ENCODE results near the gene CADM3. TPM values are rescaled to one million over a fixed set of nuclear protein-coding genes. Genes with fewer than 3 reads are reported as not detected.
A peak's percentile ranks its signal among the peaks of the same experiment; 100 is the strongest.

The CADM3 gene
- 0.15 to 0.35 TPM (median 0.22 TPM) in 3 replicates for total RNA-seq
- long read RNA-seq, result 0 reads

- peak; percentile 81 for DNase-seq (ENCODE audit: low spot score)
- H3K9me3 Mint-ChIP-seq (ENCODE audit: low read depth), result no peaks in the 10 kb centered on the region
- no peak for TF ChIP-seq CTCF (IDR thresholded peaks at IDR 0.05)
- H3K27me3 Mint-ChIP-seq (ENCODE audit: low read depth), result peaks cover 65% of the 10 kb centered on the region
- H3K27ac Mint-ChIP-seq (ENCODE audit: unreplicated experiment), result no peak within 1 kb of the TSS
- H3K4me3 Mint-ChIP-seq (ENCODE audit: unreplicated experiment), result peak within 1 kb of the TSS; percentile 38
- no peaks in the 10 kb centered on the region for H3K36me3 Mint-ChIP-seq (ENCODE audit: low read depth)
- H3K4me1 Mint-ChIP-seq (ENCODE audit: low read depth), result peaks cover 5% of the 10 kb centered on the region
Measured at GRCh38 chr1:159171254-159171687, at the start of gene CADM3. TSS of gene CADM3 (plus strand) at chr1:159171615. CDS start at chr1:159171766, 151 bp downstream.

GRCh38 chr1:159122005-159122621, 49.3 kb upstream of the CADM3 start:
- Mint-ChIP-seq H3K27ac (ENCODE audit: unreplicated experiment) (no peak overlapping the region), H3K9me3 (ENCODE audit: low read depth) (no peaks in the 10 kb centered on the region), H3K36me3 (ENCODE audit: low read depth) (no peaks in the 10 kb centered on the region), H3K4me1 (ENCODE audit: low read depth) (no peaks in the 10 kb centered on the region), H3K4me3 (ENCODE audit: unreplicated experiment) (no peak overlapping the region), H3K27me3 (ENCODE audit: low read depth) (peaks cover 13% of the 10 kb centered on the region)
- no peak for DNase-seq (ENCODE audit: low spot score)
- TF ChIP-seq CTCF (IDR thresholded peaks at IDR 0.05), result no peak

- no peaks in the 10 kb centered on the region for H3K4me1 Mint-ChIP-seq (ENCODE audit: low read depth)
- H3K36me3 Mint-ChIP-seq (ENCODE audit: low read depth), result no peaks in the 10 kb centered on the region
- H3K27ac Mint-ChIP-seq (ENCODE audit: unreplicated experiment), result no peak overlapping the region
Measured at GRCh38 chr1:159123587-159123986, 47.8 kb upstream of the CADM3 start.

GRCh38 chr1:159132271-159132881, 39.0 kb upstream of the CADM3 start:
- DNase-seq (ENCODE audit: low spot score), result no peak
- Mint-ChIP-seq H3K36me3 (ENCODE audit: low read depth) (no peaks in the 10 kb centered on the region), H3K9me3 (ENCODE audit: low read depth) (no peaks in the 10 kb centered on the region), H3K4me3 (ENCODE audit: unreplicated experiment) (no peak overlapping the region), H3K27me3 (ENCODE audit: low read depth) (peaks cover 2% of the 10 kb centered on the region), H3K27ac (ENCODE audit: unreplicated experiment) (no peak overlapping the region), H3K4me1 (ENCODE audit: low read depth) (no peaks in the 10 kb centered on the region)
- peak; percentile 90 for TF ChIP-seq CTCF (IDR thresholded peaks at IDR 0.05)

More at GRCh38 chr1:159123587-159123986, 47.8 kb upstream of the CADM3 start:
- H3K27me3 Mint-ChIP-seq (ENCODE audit: low read depth), result peaks cover 10% of the 10 kb centered on the region
- no peak for TF ChIP-seq CTCF (IDR thresholded peaks at IDR 0.05)
- H3K9me3 Mint-ChIP-seq (ENCODE audit: low read depth), result no peaks in the 10 kb centered on the region
- DNase-seq (ENCODE audit: low spot score), result no peak
- no peak overlapping the region for H3K4me3 Mint-ChIP-seq (ENCODE audit: unreplicated experiment)

GRCh38 chr1:159140474-159140873, 30.9 kb upstream of the CADM3 start:
- H3K36me3 Mint-ChIP-seq (ENCODE audit: low read depth), result no peaks in the 10 kb centered on the region
- H3K27me3 Mint-ChIP-seq (ENCODE audit: low read depth), result peaks cover 12% of the 10 kb centered on the region
- no peak for TF ChIP-seq CTCF (IDR thresholded peaks at IDR 0.05)
- H3K4me1 Mint-ChIP-seq (ENCODE audit: low read depth), result no peaks in the 10 kb centered on the region
- no peaks in the 10 kb centered on the region for H3K9me3 Mint-ChIP-seq (ENCODE audit: low read depth)
- no peak for DNase-seq (ENCODE audit: low spot score)
- H3K27ac Mint-ChIP-seq (ENCODE audit: unreplicated experiment), result no peak overlapping the region
- H3K4me3 Mint-ChIP-seq (ENCODE audit: unreplicated experiment), result no peak overlapping the region

All from chondrocyte (in vitro differentiated cells).